Osteoblast (primary cell): ENCODE data around the gene GAS2L2. TPM values are rescaled to one million over a fixed set of nuclear protein-coding genes. Genes with fewer than 3 reads are reported as not detected.
A peak's percentile ranks its signal among the peaks of the same experiment; 100 is the strongest.

ENCODE experiments used
- DNase-seq: peaks from one replicate; pipeline ENCODE4 v3.0.0; 2011; ENCODE audit warnings: low spot score, mixed read lengths; ENCODE audit not compliant: insufficient read length; ENCODE audit errors: missing footprints
- H2AFZ ChIP-seq: 2 replicates; pipeline ENCODE4 v1.6.0; 2011; ENCODE audit warnings: mild to moderate bottlenecking, low read length
- H3K27ac ChIP-seq: 2 replicates; pipeline ENCODE4 v1.5.1; 2011; ENCODE audit warnings: mild to moderate bottlenecking, low read depth, low read length, moderate library complexity
- H3K27me3 ChIP-seq: 2 replicates; pipeline ENCODE4 v1.6.0; 2012; ENCODE audit warnings: mild to moderate bottlenecking, control low read depth, inconsistent platforms, low read length, moderate library complexity; ENCODE audit not compliant: insufficient read depth
- H3K36me3 ChIP-seq: 2 replicates; pipeline ENCODE4 v1.5.1; 2011; ENCODE audit warnings: mild to moderate bottlenecking, low read length, control low read depth, moderate library complexity; ENCODE audit not compliant: insufficient read depth
- H3K4me1 ChIP-seq: 2 replicates; pipeline ENCODE4 v1.5.1; 2011; ENCODE audit warnings: mild to moderate bottlenecking, low read length, control low read depth, moderate library complexity; ENCODE audit not compliant: insufficient read depth
- H3K4me2 ChIP-seq: 2 replicates; pipeline ENCODE4 v1.6.0; 2011; ENCODE audit warnings: mild to moderate bottlenecking, low read length; ENCODE audit not compliant: insufficient read depth
- H3K4me3 ChIP-seq: fragments of 200-600 bp; sonication (generic); 3 replicates; pipeline ENCODE4 v1.5.1; 2012; ENCODE audit warnings: mild to moderate bottlenecking, low read length, inconsistent platforms; ENCODE audit not compliant: insufficient read depth
- H3K79me2 ChIP-seq: 2 replicates; pipeline ENCODE4 v1.6.0; 2012; ENCODE audit warnings: mild to moderate bottlenecking, low read length, control low read depth, inconsistent platforms; ENCODE audit not compliant: insufficient read depth
- H3K9me3 ChIP-seq: 2 replicates; pipeline ENCODE4 v1.5.1; 2011; ENCODE audit warnings: low read depth, low read length, control low read depth
- H4K20me1 ChIP-seq: 2 replicates; pipeline ENCODE4 v1.6.0; 2012; ENCODE audit warnings: mild to moderate bottlenecking, low read length, control low read depth; ENCODE audit not compliant: insufficient read depth
- total RNA-seq: library from RNA; depleted of rRNA; stranded (reverse); fragments of >200 nt; gene quantifications from 2 replicates; pipeline ENCODE4 v1.2.3, GENCODE V29; 2012
- TF ChIP-seq, protein P1 (sequence below): IDR thresholded peaks from 2 replicates; pipeline ENCODE4 v1.5.1; 2011; ENCODE audit warnings: mild to moderate bottlenecking, low read depth, low read length, moderate library complexity; ENCODE audit errors: extremely low read depth

Gene GAS2L2
- total RNA-seq, 1 donor: not detected

DNA sequence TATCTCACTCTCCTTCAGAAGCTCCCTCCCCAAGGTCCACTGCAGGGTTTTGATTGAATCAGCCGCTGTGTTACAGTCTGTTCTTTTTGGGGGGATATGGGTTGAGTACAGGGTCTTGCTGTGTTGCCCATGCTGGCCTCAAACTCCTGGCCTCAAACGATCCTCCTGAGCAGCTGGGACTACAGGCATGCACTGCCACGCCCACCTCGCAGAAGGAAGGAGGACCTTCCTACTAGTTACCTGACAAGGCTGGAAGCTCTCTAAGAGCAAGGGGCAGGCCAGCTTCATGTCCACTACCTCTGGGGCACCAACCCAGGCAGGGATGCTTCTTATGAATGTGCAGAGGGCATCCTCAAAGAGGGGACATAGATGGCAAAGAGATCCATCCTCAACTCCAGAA is 44.3 kb upstream of the GAS2L2 start:
- no peak overlapping the region for H3K27ac ChIP-seq
- peaks cover 60% of the 10 kb centered on the region for H3K27me3 ChIP-seq
- DNase-seq: peak; percentile 45
- TF ChIP-seq, protein P1, sequence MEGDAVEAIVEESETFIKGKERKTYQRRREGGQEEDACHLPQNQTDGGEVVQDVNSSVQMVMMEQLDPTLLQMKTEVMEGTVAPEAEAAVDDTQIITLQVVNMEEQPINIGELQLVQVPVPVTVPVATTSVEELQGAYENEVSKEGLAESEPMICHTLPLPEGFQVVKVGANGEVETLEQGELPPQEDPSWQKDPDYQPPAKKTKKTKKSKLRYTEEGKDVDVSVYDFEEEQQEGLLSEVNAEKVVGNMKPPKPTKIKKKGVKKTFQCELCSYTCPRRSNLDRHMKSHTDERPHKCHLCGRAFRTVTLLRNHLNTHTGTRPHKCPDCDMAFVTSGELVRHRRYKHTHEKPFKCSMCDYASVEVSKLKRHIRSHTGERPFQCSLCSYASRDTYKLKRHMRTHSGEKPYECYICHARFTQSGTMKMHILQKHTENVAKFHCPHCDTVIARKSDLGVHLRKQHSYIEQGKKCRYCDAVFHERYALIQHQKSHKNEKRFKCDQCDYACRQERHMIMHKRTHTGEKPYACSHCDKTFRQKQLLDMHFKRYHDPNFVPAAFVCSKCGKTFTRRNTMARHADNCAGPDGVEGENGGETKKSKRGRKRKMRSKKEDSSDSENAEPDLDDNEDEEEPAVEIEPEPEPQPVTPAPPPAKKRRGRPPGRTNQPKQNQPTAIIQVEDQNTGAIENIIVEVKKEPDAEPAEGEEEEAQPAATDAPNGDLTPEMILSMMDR: no peak
- peaks cover 9% of the 10 kb centered on the region for H3K4me1 ChIP-seq
- no peaks in the 10 kb centered on the region for H3K36me3 ChIP-seq
- H2AFZ ChIP-seq: no peak overlapping the region
- H3K79me2 ChIP-seq: no peaks in the 10 kb centered on the region
- no peak overlapping the region for H3K4me2 ChIP-seq
- H3K4me3 ChIP-seq: no peak overlapping the region
- no peaks in the 10 kb centered on the region for H4K20me1 ChIP-seq
- no peaks in the 10 kb centered on the region for H3K9me3 ChIP-seq

DNA sequence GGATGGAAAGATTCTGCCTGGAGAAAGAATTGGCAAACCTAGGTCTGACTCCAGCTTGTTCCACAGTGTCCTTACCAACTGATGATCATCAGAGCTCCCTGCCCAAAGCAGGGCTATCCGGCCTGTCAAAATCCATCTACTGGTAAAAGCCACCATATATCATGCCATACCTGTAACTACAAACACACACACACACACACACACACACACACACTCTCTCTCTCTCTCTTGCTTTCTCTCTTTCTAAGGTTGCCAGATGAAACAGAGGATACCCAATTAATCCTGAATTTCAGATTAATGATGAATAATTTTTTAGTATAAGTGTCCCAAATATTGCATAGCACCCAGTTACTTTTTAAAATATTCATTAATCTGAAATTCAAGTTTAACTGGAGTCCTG is 43.9 kb upstream of the GAS2L2 start:
- H3K36me3 ChIP-seq: no peaks in the 10 kb centered on the region
- H3K4me2 ChIP-seq: no peak overlapping the region
- no peak overlapping the region for H3K4me3 ChIP-seq
- no peak overlapping the region for H3K27ac ChIP-seq
- no peak overlapping the region for H2AFZ ChIP-seq
- peaks cover 9% of the 10 kb centered on the region for H3K4me1 ChIP-seq
- no peaks in the 10 kb centered on the region for H4K20me1 ChIP-seq
- TF ChIP-seq, protein P1: no peak
- DNase-seq: peak; percentile 48
- no peaks in the 10 kb centered on the region for H3K79me2 ChIP-seq
- H3K9me3 ChIP-seq: no peaks in the 10 kb centered on the region
- peaks cover 65% of the 10 kb centered on the region for H3K27me3 ChIP-seq

DNA sequence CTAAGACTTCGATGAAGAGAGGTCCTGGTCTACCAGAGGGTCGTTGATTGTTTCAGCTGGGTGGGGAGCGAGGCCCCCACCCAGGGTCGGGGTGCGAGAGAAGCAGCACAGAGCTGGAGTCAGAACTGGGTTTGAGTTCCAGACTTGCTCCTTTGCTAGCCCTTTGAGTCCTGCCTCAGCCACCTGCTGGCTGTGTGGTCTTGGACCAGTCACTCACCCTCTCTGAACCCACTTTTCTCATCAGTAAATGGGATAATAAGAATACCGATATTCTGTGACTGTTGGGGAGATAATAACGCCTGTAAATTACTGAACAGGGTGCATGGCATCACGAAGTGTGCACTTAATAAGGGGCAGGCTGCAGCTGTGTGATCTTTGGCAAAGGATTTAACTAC is 42.8 kb upstream of the GAS2L2 start:
- Histone ChIP-seq H4K20me1 (no peaks in the 10 kb centered on the region), H3K4me3 (peak overlapping the region; percentile 58), H3K4me2 (peak overlapping the region; percentile 78), H3K27ac (no peak overlapping the region), H2AFZ (peak overlapping the region; percentile 72), H3K79me2 (no peaks in the 10 kb centered on the region), H3K4me1 (peaks cover 9% of the 10 kb centered on the region), H3K27me3 (peaks cover 67% of the 10 kb centered on the region), H3K9me3 (no peaks in the 10 kb centered on the region), H3K36me3 (no peaks in the 10 kb centered on the region)
- TF ChIP-seq, protein P1: no peak
- no peak for DNase-seq

GRCh38 chr17:35795007-35795870 is 42.2 kb upstream of the GAS2L2 start, which contains the start of gene MMP28:
Gene MMP28, minus strand, starts transcription at chr17:35795641. Its CDS starts 264 bp downstream, at chr17:35795377.
- Histone ChIP-seq H2AFZ (peak within 1 kb of the TSS; percentile 72), H3K4me3 (peak within 1 kb of the TSS; percentile 58), H3K4me1 (peaks cover 9% of the 10 kb centered on the region), H3K4me2 (peak within 1 kb of the TSS; percentile 78), H3K36me3 (no peaks in the 10 kb centered on the region), H3K27me3 (peaks cover 67% of the 10 kb centered on the region), H3K27ac (no peak within 1 kb of the TSS), H3K9me3 (no peaks in the 10 kb centered on the region), H4K20me1 (no peaks in the 10 kb centered on the region), H3K79me2 (no peaks in the 10 kb centered on the region)
- DNase-seq: peak; percentile 80
- TF ChIP-seq, protein P1: no peak
